Kidney epithelial cell (primary cell): ENCODE data around the gene AKT1S1. TPM values are rescaled to one million over a fixed set of nuclear protein-coding genes. Genes with fewer than 3 reads are reported as not detected.

Experiments
- DNase-seq: peaks from one replicate; pipeline ENCODE4 v3.0.0-alpha.2; 2010; ENCODE audit warnings: low read depth
- H3K27me3 ChIP-seq: 2 replicates; pipeline ENCODE4 v1.6.0; 2011; ENCODE audit warnings: low read length; ENCODE audit not compliant: control insufficient read depth, insufficient read depth
- H3K36me3 ChIP-seq: 2 replicates; pipeline ENCODE4 v1.5.1; 2011; ENCODE audit warnings: low read length; ENCODE audit not compliant: control insufficient read depth, insufficient read depth
- H3K4me3 ChIP-seq: 2 replicates; pipeline ENCODE4 v1.5.1; 2011; ENCODE audit warnings: low read depth, mild to moderate bottlenecking, control low read depth, low read length
- total RNA-seq: library from RNA; depleted of rRNA; stranded (reverse); fragments of >200 nt; gene quantifications from 2 replicates; pipeline ENCODE4 v1.2.3, GENCODE V29; 2015
- TF ChIP-seq, protein P1 (sequence below): IDR thresholded peaks from 2 replicates; pipeline ENCODE4 v1.5.1; 2011; ENCODE audit warnings: mild to moderate bottlenecking, moderate library complexity, low read length, control low read depth, inconsistent platforms; ENCODE audit not compliant: insufficient read depth, poor library complexity, severe bottlenecking

AKT1S1 gene
- total RNA-seq, 1 donor from 2014 or later: 23.2 TPM

GRCh38 chr19:49840736-49841249, 36.4 kb downstream of the AKT1S1 start:
- no peaks in the 10 kb centered on the region for H3K27me3 ChIP-seq
- TF ChIP-seq, protein P1, sequence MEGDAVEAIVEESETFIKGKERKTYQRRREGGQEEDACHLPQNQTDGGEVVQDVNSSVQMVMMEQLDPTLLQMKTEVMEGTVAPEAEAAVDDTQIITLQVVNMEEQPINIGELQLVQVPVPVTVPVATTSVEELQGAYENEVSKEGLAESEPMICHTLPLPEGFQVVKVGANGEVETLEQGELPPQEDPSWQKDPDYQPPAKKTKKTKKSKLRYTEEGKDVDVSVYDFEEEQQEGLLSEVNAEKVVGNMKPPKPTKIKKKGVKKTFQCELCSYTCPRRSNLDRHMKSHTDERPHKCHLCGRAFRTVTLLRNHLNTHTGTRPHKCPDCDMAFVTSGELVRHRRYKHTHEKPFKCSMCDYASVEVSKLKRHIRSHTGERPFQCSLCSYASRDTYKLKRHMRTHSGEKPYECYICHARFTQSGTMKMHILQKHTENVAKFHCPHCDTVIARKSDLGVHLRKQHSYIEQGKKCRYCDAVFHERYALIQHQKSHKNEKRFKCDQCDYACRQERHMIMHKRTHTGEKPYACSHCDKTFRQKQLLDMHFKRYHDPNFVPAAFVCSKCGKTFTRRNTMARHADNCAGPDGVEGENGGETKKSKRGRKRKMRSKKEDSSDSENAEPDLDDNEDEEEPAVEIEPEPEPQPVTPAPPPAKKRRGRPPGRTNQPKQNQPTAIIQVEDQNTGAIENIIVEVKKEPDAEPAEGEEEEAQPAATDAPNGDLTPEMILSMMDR: no peak

GRCh38 chr19:49840321-49840720, 36.8 kb downstream of the AKT1S1 start:
- H3K4me3 ChIP-seq: no peak overlapping the region
- TF ChIP-seq, protein P1: no peak
- H3K27me3 ChIP-seq: no peaks in the 10 kb centered on the region
- H3K36me3 ChIP-seq: no peaks in the 10 kb centered on the region
- DNase-seq: no peak

More at GRCh38 chr19:49840736-49841249, 36.4 kb downstream of the AKT1S1 start:
- no peak for DNase-seq
- Histone ChIP-seq H3K4me3 (no peak overlapping the region), H3K36me3 (no peaks in the 10 kb centered on the region)

- no peaks in the 10 kb centered on the region for H3K27me3 ChIP-seq
- no peaks in the 10 kb centered on the region for H3K36me3 ChIP-seq
- no peak for DNase-seq
- no peak overlapping the region for H3K4me3 ChIP-seq
- TF ChIP-seq, protein P1: no peak
Observed at GRCh38 chr19:49839713-49840112, 37.4 kb downstream of the AKT1S1 start.

- TF ChIP-seq, protein P1: no peak
- H3K4me3 ChIP-seq: no peak overlapping the region
- no peak for DNase-seq
- H3K36me3 ChIP-seq: peaks cover 1% of the 10 kb centered on the region
- no peaks in the 10 kb centered on the region for H3K27me3 ChIP-seq
Observed at GRCh38 chr19:49838885-49839588, 38.1 kb downstream of the AKT1S1 start.

- peaks cover 1% of the 10 kb centered on the region for H3K36me3 ChIP-seq
- TF ChIP-seq, protein P1: no peak
- H3K4me3 ChIP-seq: no peak overlapping the region
- no peak for DNase-seq
- H3K27me3 ChIP-seq: no peaks in the 10 kb centered on the region
Observed at GRCh38 chr19:49837425-49837824, 39.7 kb downstream of the AKT1S1 start.

GRCh38 chr19:49837009-49837310, 40.2 kb downstream of the AKT1S1 start:
- Histone ChIP-seq H3K36me3 (peaks cover 1% of the 10 kb centered on the region), H3K27me3 (no peaks in the 10 kb centered on the region), H3K4me3 (no peak overlapping the region)
- TF ChIP-seq, protein P1: no peak
- no peak for DNase-seq
